Ascending aorta (tissue), 2 donors: Measurements from ENCODE around the gene MAP3K19. TPM values are rescaled to one million over a fixed set of nuclear protein-coding genes. Genes with fewer than 3 reads are reported as not detected.

Experiments used
- DNase-seq, 2 donors: peaks; one replicate each; pipeline ENCODE4 v3.0.0-alpha.2; 2019; ENCODE audit warnings: low spot score in 2 of 2
- H3K27ac ChIP-seq, 2 donors: fragments of 200-600 bp; sonication (generic); one replicate each; pipeline ENCODE4 v1.5.1; 2016 to 2017; ENCODE audit warnings: mild to moderate bottlenecking in 1 of 2
- H3K27me3 ChIP-seq: fragments of 200-600 bp; sonication (generic); one replicate; pipeline ENCODE4 v1.5.1; 2017
- H3K36me3 ChIP-seq, 2 donors: fragments of 200-600 bp; sonication (generic); one replicate each; pipeline ENCODE4 v1.5.1; 2016
- H3K4me1 ChIP-seq, 2 donors: fragments of 200-600 bp; sonication (generic); one replicate each; pipeline ENCODE4 v1.5.1; 2016 to 2017; ENCODE audit warnings: mild to moderate bottlenecking in 1 of 2
- H3K4me3 ChIP-seq, 2 donors: fragments of 200-600 bp; sonication (generic); one replicate each; pipeline ENCODE4 v1.5.1; 2016 to 2017; ENCODE audit warnings: mild to moderate bottlenecking in 1 of 2
- H3K9me3 ChIP-seq, 2 donors: fragments of 200-600 bp; sonication (generic); one replicate each; pipeline ENCODE4 v1.5.1; 2016
- intact Hi-C: fragments of 100-400 bp; cut with DNase I; formaldehyde crosslinking; loops from one replicate; pipeline ENCODE4 v1.15.1; 2023
- total RNA-seq: library from RNA; depleted of rRNA; stranded (reverse); fragments of >200 nt; gene quantifications from one replicate; pipeline ENCODE4 v1.1.0, GENCODE V29; 2016
- TF ChIP-seq, protein P1 (sequence below), 3 experiments: fragments of 200-600 bp in 2 of 3; fragments of 450-650 bp in 1 of 3; sonication (generic) in 2 of 3; IDR thresholded peaks; one replicate each; pipeline ENCODE4 v1.5.1; 2016 to 2019; ENCODE audit warnings: antibody characterized with exemption in 3 of 3, mild to moderate bottlenecking in 1 of 3, moderate library complexity in 1 of 3

Gene MAP3K19
- total RNA-seq, 1 donor from 2014 or later: not detected

DNA sequence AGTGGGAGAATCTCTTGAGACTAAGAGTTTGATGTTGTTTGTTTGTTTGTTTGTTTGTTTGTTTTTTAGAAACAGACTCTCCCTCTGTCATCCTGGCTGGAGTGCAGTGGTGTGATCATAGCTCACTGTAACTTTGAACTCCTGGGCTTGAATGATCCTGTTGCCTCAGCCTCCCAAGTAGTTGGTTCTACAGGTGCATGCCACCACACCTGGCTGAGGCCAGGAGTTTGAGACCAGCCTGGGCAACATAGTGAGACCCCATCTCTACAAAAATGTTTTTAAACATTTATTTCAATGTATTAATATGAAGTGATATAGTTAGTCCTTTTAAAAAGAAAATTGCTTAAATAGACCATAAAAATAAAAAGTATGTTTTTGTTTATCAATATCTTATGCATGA, 35.6 kb downstream of the MAP3K19 start:
- H3K9me3 ChIP-seq: no peaks in the 10 kb centered on the region
- intact Hi-C loops: no loop called here
- no peaks in the 10 kb centered on the region for H3K4me1 ChIP-seq
- TF ChIP-seq, protein P1, sequence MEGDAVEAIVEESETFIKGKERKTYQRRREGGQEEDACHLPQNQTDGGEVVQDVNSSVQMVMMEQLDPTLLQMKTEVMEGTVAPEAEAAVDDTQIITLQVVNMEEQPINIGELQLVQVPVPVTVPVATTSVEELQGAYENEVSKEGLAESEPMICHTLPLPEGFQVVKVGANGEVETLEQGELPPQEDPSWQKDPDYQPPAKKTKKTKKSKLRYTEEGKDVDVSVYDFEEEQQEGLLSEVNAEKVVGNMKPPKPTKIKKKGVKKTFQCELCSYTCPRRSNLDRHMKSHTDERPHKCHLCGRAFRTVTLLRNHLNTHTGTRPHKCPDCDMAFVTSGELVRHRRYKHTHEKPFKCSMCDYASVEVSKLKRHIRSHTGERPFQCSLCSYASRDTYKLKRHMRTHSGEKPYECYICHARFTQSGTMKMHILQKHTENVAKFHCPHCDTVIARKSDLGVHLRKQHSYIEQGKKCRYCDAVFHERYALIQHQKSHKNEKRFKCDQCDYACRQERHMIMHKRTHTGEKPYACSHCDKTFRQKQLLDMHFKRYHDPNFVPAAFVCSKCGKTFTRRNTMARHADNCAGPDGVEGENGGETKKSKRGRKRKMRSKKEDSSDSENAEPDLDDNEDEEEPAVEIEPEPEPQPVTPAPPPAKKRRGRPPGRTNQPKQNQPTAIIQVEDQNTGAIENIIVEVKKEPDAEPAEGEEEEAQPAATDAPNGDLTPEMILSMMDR (IDR thresholded peaks at IDR 0.05): no peak
- H3K27ac ChIP-seq: no peak overlapping the region
- H3K27me3 ChIP-seq: no peaks in the 10 kb centered on the region
- DNase-seq: no peak
- H3K36me3 ChIP-seq: no peaks in the 10 kb centered on the region
- no peak overlapping the region for H3K4me3 ChIP-seq

DNA sequence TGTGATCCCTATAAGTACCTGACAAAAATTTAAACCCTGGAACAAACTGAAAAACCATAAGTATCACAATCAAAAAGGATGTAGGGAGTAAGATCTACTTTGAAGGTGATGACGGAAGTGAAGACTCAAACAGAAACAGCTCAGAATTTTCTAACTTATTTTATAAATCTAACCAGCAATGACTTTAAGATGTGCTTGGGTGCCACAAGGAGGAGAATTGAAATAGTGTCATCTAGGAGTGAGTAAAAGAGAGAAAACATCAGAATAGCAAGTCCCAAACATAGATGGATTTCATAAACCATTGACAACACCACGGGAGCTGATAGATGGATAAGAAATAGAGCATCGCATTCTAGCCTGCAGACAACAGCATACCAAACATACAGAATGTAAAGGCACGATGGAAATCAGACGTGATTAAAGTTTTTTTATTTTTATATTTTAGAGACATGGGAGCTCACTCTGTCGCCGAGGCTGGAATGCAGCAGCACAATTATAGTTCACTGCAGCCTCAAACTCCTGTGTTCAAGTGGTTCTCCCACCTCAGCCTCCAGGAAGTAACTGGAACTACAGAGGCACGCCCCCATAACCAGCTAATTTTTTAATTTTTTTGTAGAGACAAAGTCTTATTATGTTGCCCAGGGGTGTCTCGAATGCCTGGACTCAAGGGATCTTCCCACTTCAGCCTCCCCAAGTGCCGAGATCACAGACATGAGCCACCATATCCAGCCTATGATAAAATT, 36.9 kb downstream of the MAP3K19 start:
- intact Hi-C loops: no loop called here
- no peaks in the 10 kb centered on the region for H3K9me3 ChIP-seq
- H3K4me3 ChIP-seq: no peak overlapping the region
- TF ChIP-seq, protein P1 (IDR thresholded peaks at IDR 0.05): no peak
- H3K27me3 ChIP-seq: no peaks in the 10 kb centered on the region
- no peak for DNase-seq
- H3K27ac ChIP-seq: no peak overlapping the region
- H3K4me1 ChIP-seq: no peaks in the 10 kb centered on the region
- H3K36me3 ChIP-seq: no peaks in the 10 kb centered on the region

DNA sequence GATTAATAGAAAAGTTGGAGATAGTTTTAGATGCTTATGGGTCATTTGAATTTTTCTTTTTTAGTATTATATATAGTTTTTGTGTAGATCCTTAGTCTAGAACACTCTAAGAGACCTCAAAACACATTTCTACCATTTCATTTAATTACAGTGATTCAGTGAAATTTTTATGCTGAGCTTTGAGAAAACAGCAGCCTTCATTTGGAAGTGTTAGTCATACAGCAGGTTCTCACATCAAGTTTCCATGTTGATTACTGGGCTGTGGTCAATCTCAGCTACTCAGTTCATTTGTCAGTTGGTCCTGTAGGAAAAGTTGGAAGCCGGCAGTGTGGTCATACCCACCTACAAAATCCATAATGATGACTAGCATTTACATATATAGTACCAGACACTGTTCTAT, 37.9 kb downstream of the MAP3K19 start:
- no peak for DNase-seq
- H3K27me3 ChIP-seq: no peaks in the 10 kb centered on the region
- H3K9me3 ChIP-seq: no peaks in the 10 kb centered on the region
- H3K4me1 ChIP-seq: no peaks in the 10 kb centered on the region
- H3K27ac ChIP-seq: no peak overlapping the region
- intact Hi-C loops: loop anchor here (10.0 kb wide), 1 partner anchor 145 kb away; no protein-coding TSS in a partner anchor
- no peaks in the 10 kb centered on the region for H3K36me3 ChIP-seq
- no peak overlapping the region for H3K4me3 ChIP-seq
- TF ChIP-seq, protein P1 (IDR thresholded peaks at IDR 0.05): no peak

DNA sequence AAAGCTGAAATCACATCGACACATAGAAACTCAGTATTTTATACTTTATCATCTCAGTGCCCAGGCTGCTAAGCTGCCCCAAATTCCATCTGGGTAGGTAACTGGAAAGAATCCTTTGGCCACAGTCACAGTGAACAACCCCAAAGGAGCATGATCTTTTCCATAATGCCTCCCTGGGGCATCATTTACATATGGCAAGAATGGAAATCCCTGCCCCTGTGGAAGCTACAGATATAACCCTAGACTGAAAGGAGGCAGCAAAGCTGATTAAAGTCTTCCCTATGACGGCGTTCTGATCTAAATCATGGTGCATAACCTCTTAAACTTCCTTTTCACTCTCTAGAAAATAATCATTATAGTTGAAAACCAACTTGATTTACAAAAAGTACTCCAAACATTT, 41.5 kb downstream of the MAP3K19 start:
- intact Hi-C loops: loop anchor here (10.0 kb wide), 1 partner anchor 149 kb away; no protein-coding TSS in a partner anchor

DNA sequence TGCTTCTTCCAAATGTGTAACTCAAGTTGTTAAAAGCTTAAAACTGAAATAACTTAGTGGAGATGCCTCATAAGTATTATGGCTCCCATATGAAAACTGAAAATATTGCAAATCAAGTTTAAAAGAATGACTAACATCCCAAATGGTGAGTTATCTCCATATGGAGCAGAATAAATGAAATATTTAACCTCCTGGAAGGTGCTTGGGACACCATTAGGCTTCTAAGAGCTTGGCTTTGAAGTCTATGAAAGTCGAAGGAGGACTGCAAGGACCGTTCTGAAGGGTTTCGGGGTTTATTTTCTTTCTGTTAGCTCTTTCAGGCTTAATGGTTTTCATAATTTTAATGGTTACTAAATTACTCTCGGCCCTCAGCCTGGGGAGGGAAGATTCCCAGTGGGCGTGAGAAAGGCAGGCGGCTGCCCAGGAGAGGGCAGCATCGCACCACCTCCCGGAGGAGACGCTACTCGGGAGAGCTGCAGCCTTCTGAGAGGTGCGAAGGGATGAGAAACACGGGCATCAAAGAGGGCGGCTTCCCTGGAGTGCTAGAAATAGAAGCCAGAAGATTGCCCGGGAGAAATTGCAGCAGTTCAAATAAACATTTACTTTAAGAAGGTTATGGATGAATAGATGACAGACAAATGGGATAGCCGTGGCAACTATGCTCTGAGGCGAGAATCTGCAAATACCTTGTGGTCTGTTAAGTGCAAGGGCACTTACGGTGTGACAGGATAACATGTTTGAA, 43.1 kb downstream of the MAP3K19 start:
- Histone ChIP-seq H3K9me3 (no peaks in the 10 kb centered on the region), H3K27me3 (no peaks in the 10 kb centered on the region), H3K4me3 (no peak overlapping the region), H3K27ac (no peak overlapping the region), H3K36me3 (no peaks in the 10 kb centered on the region), H3K4me1 (no peaks in the 10 kb centered on the region)
- TF ChIP-seq, protein P1 (IDR thresholded peaks at IDR 0.05): peak; percentile 76 to 91 (median 89)
- DNase-seq: peak in 1 of 2 donors; percentile 78
- intact Hi-C loops: loop anchor here (1.0 to 10.0 kb wide), 2 partner anchors 151 to 706 kb away; no protein-coding TSS in a partner anchor

More for the DNA sequence above, 41.5 kb downstream of the MAP3K19 start:
- no peak overlapping the region for H3K4me3 ChIP-seq
- no peaks in the 10 kb centered on the region for H3K9me3 ChIP-seq
- H3K27ac ChIP-seq: no peak overlapping the region
- TF ChIP-seq, protein P1 (IDR thresholded peaks at IDR 0.05): no peak
- no peak for DNase-seq
- no peaks in the 10 kb centered on the region for H3K36me3 ChIP-seq
- no peaks in the 10 kb centered on the region for H3K4me1 ChIP-seq
- no peaks in the 10 kb centered on the region for H3K27me3 ChIP-seq
